DND-41 (cell line): ENCODE measurements around the gene TSPAN1.

ENCODE experiments used
- EZH2 ChIP-seq: IDR thresholded peaks from 3 replicates; pipeline ENCODE4 v1.6.1; 2012; ENCODE audit warnings: borderline replicate concordance, low read depth, mild to moderate bottlenecking, moderate library complexity, low read length, inconsistent platforms; ENCODE audit not compliant: severe bottlenecking
- TF ChIP-seq, protein P1 (sequence below): IDR thresholded peaks from 2 replicates; pipeline ENCODE4 v1.5.1; 2012; ENCODE audit warnings: borderline replicate concordance, low read length, moderate library complexity, mild to moderate bottlenecking; ENCODE audit not compliant: poor library complexity, severe bottlenecking; ENCODE audit errors: extremely low read depth

DNA sequence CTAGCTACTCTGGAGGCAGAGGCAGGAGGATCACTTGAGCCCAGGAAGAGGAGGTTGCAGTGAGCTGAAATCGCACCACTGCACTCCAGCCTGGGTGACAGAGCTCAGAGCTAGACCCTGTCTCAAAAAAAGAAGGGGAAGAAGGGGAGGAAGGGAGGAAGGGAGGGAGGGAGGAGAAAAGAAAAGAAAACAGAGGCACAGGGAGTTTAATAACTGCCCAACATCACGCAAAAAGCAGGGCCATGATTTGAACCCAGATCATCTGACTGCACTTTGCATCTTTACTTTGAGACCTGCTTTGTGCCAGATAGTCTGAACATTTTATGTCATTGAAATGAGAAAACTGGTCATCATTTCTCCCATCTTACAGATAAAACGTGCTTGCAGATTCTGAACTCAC, 30.3 kb downstream of the TSPAN1 start:
- TF ChIP-seq EZH2 = no peak
- TF ChIP-seq, protein P1, sequence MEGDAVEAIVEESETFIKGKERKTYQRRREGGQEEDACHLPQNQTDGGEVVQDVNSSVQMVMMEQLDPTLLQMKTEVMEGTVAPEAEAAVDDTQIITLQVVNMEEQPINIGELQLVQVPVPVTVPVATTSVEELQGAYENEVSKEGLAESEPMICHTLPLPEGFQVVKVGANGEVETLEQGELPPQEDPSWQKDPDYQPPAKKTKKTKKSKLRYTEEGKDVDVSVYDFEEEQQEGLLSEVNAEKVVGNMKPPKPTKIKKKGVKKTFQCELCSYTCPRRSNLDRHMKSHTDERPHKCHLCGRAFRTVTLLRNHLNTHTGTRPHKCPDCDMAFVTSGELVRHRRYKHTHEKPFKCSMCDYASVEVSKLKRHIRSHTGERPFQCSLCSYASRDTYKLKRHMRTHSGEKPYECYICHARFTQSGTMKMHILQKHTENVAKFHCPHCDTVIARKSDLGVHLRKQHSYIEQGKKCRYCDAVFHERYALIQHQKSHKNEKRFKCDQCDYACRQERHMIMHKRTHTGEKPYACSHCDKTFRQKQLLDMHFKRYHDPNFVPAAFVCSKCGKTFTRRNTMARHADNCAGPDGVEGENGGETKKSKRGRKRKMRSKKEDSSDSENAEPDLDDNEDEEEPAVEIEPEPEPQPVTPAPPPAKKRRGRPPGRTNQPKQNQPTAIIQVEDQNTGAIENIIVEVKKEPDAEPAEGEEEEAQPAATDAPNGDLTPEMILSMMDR = no peak
